GM12892 (cell line): ENCODE data around the gene AMZ1.

Experiments
- POLR2A ChIP-seq: IDR thresholded peaks from 2 replicates; pipeline ENCODE4 v1.6.1; 2011; ENCODE audit warnings: low read depth, low read length, control low read depth
- POLR2AphosphoS5 ChIP-seq: IDR thresholded peaks from 2 replicates; pipeline ENCODE4 v1.6.1; 2011; ENCODE audit warnings: low read depth, low read length, control low read depth
- TAF1 ChIP-seq: IDR thresholded peaks from 2 replicates; pipeline ENCODE4 v1.6.1; 2011; ENCODE audit warnings: low read depth, mild to moderate bottlenecking, control low read depth, low read length, borderline replicate concordance

GRCh38 chr7:2666588-2667250, 21.3 kb upstream of the AMZ1 start:
- TF ChIP-seq POLR2AphosphoS5 (no peak), POLR2A (no peak), TAF1 (no peak)
